Cerebellar cortex (tissue), 1 donor: ENCODE measurements around the gene PFKL.
"Not testable (repeated sequence)": the region's sequence is repeated elsewhere in the genome, so short reads cannot be mapped to it uniquely, and the experiment has no call there.

Source experiments
- DNase-seq: peaks from one replicate; pipeline ENCODE4 v3.0.0-alpha.2; 2015; ENCODE audit warnings: low spot score

The PFKL gene

GRCh38 chr21:44344541-44345183 is 44.8 kb downstream of the PFKL start:
- no peak for DNase-seq

- no peak for DNase-seq
Observed at GRCh38 chr21:44345495-44345894, 45.6 kb downstream of the PFKL start.

GRCh38 chr21:44347911-44348451 is 48.1 kb downstream of the PFKL start:
- DNase-seq = no peak

- no peak for DNase-seq
Observed at GRCh38 chr21:44348861-44349260, 49.0 kb downstream of the PFKL start.

- DNase-seq = no peak
Observed at GRCh38 chr21:44349416-44349846, 49.6 kb downstream of the PFKL start.

- DNase-seq = no peak
Observed at GRCh38 chr21:44349847-44350772, 50.3 kb downstream of the PFKL start.

GRCh38 chr21:44350773-44351481 is 51.1 kb downstream of the PFKL start:
- DNase-seq = no peak

GRCh38 chr21:44351535-44352252 is 51.8 kb downstream of the PFKL start:
- no peak for DNase-seq

- no peak for DNase-seq
Observed at GRCh38 chr21:44352253-44352860, 52.5 kb downstream of the PFKL start.

- no peak for DNase-seq
Observed at GRCh38 chr21:44353191-44353970, 53.5 kb downstream of the PFKL start, which contains the start of gene TRPM2. TRPM2 (plus strand) TSS chr21:44353621; CDS start chr21:44353701, 80 bp downstream.

GRCh38 chr21:44354001-44354405 is 54.1 kb downstream of the PFKL start:
- peak; percentile 24 for DNase-seq

- no peak for DNase-seq
Observed at GRCh38 chr21:44354775-44355771, 55.2 kb downstream of the PFKL start.

- DNase-seq = no peak
Observed at GRCh38 chr21:44356160-44356559, 56.3 kb downstream of the PFKL start.

GRCh38 chr21:44356636-44357035 is 56.8 kb downstream of the PFKL start:
- no peak for DNase-seq

GRCh38 chr21:44357064-44357837 is 57.4 kb downstream of the PFKL start:
- DNase-seq = no peak

GRCh38 chr21:44359396-44359795 is 59.5 kb downstream of the PFKL start:
- DNase-seq = no peak

- DNase-seq = no peak
Observed at GRCh38 chr21:44360159-44360558, 60.3 kb downstream of the PFKL start.

- not testable (repeated sequence) for DNase-seq
Observed at GRCh38 chr21:44361903-44362302, 62.0 kb downstream of the PFKL start.
